Duodenal mucosa (tissue), 2 donors: ENCODE data around the gene STXBP6.

Experiments
- H3K27ac ChIP-seq: one replicate; pipeline ENCODE4 v1.7.0; 2013; ENCODE audit warnings: low read depth, low read length
- H3K27me3 ChIP-seq, 2 donors: one replicate each; pipeline ENCODE4 v1.7.0; 2013; ENCODE audit warnings: low read length in 2 of 2, control low read depth in 1 of 2; ENCODE audit not compliant: insufficient read depth in 2 of 2, control insufficient read depth in 1 of 2
- H3K36me3 ChIP-seq, 2 donors: one replicate each; pipeline ENCODE4 v1.7.0; 2013; ENCODE audit warnings: low read length in 2 of 2, control low read depth in 1 of 2; ENCODE audit not compliant: insufficient read depth in 2 of 2, control insufficient read depth in 1 of 2
- H3K4me1 ChIP-seq, 2 donors: one replicate each; pipeline ENCODE4 v1.7.0; 2013; ENCODE audit warnings: low read length in 2 of 2, control low read depth in 1 of 2; ENCODE audit not compliant: insufficient read depth in 2 of 2, control insufficient read depth in 1 of 2
- H3K4me3 ChIP-seq, 2 donors: one replicate each; pipeline ENCODE4 v1.7.0; 2013; ENCODE audit warnings: low read length in 2 of 2, low read depth in 1 of 2
- H3K9ac ChIP-seq, 2 donors: one replicate each; pipeline ENCODE4 v1.7.0; 2013; ENCODE audit warnings: low read length in 2 of 2, low read depth in 1 of 2
- H3K9me3 ChIP-seq, 2 donors: one replicate each; pipeline ENCODE4 v1.7.0; 2013; ENCODE audit warnings: low read length in 2 of 2, control low read depth in 1 of 2; ENCODE audit not compliant: control insufficient read depth in 1 of 2

Gene STXBP6

GRCh38 chr14:25049568-25050268 lies at the start of gene STXBP6:
STXBP6 (minus strand) TSS chr14:25050147; CDS start chr14:24974818, 75,329 bp downstream.
- peaks cover 0 to 2% of the 10 kb centered on the region in 2 donors for H3K27me3 ChIP-seq
- H3K4me3 ChIP-seq = peak within 1 kb of the TSS; percentile 72 to 77
- peaks cover 14 to 15% of the 10 kb centered on the region in 2 donors for H3K4me1 ChIP-seq
- no peaks in the 10 kb centered on the region for H3K36me3 ChIP-seq
- H3K27ac ChIP-seq = no peak within 1 kb of the TSS
- H3K9me3 ChIP-seq = no peaks in the 10 kb centered on the region
- peak within 1 kb of the TSS; percentile 62 to 67 for H3K9ac ChIP-seq

GRCh38 chr14:25097120-25097519 lies 47.2 kb upstream of the STXBP6 start:
- H3K4me1 ChIP-seq = peaks cover 0 to 9% of the 10 kb centered on the region in 2 donors
- H3K9ac ChIP-seq = no peak overlapping the region
- H3K9me3 ChIP-seq = no peaks in the 10 kb centered on the region
- H3K27me3 ChIP-seq = no peaks in the 10 kb centered on the region
- no peak overlapping the region for H3K4me3 ChIP-seq
- no peaks in the 10 kb centered on the region for H3K36me3 ChIP-seq
- no peak overlapping the region for H3K27ac ChIP-seq

GRCh38 chr14:25095736-25096437 lies 45.9 kb upstream of the STXBP6 start:
- no peaks in the 10 kb centered on the region for H3K36me3 ChIP-seq
- H3K4me1 ChIP-seq = peaks cover 0 to 9% of the 10 kb centered on the region in 2 donors
- no peaks in the 10 kb centered on the region for H3K27me3 ChIP-seq
- H3K4me3 ChIP-seq = no peak overlapping the region
- no peaks in the 10 kb centered on the region for H3K9me3 ChIP-seq
- H3K9ac ChIP-seq = no peak overlapping the region
- H3K27ac ChIP-seq = no peak overlapping the region

- Histone ChIP-seq H3K36me3 (no peaks in the 10 kb centered on the region), H3K9me3 (no peaks in the 10 kb centered on the region), H3K4me3 (no peak overlapping the region), H3K27ac (no peak overlapping the region), H3K9ac (no peak overlapping the region), H3K4me1 (peaks cover 0 to 9% of the 10 kb centered on the region in 2 donors), H3K27me3 (no peaks in the 10 kb centered on the region)
Observed at GRCh38 chr14:25094171-25094907, 44.4 kb upstream of the STXBP6 start.

GRCh38 chr14:25092258-25092740 lies 42.4 kb upstream of the STXBP6 start:
- H3K9ac ChIP-seq = no peak overlapping the region
- no peak overlapping the region for H3K4me3 ChIP-seq
- H3K27me3 ChIP-seq = no peaks in the 10 kb centered on the region
- H3K36me3 ChIP-seq = no peaks in the 10 kb centered on the region
- no peaks in the 10 kb centered on the region for H3K9me3 ChIP-seq
- H3K4me1 ChIP-seq = peaks cover 0 to 9% of the 10 kb centered on the region in 2 donors
- H3K27ac ChIP-seq = no peak overlapping the region

GRCh38 chr14:25090716-25091454 lies 40.9 kb upstream of the STXBP6 start:
- Histone ChIP-seq H3K9me3 (no peaks in the 10 kb centered on the region), H3K4me3 (no peak overlapping the region), H3K4me1 (peaks cover 0 to 5% of the 10 kb centered on the region in 2 donors), H3K9ac (no peak overlapping the region), H3K36me3 (no peaks in the 10 kb centered on the region), H3K27me3 (no peaks in the 10 kb centered on the region), H3K27ac (no peak overlapping the region)

GRCh38 chr14:25090256-25090655 lies 40.3 kb upstream of the STXBP6 start:
- H3K4me1 ChIP-seq = no peaks in the 10 kb centered on the region
- H3K36me3 ChIP-seq = no peaks in the 10 kb centered on the region
- H3K9me3 ChIP-seq = no peaks in the 10 kb centered on the region
- no peak overlapping the region for H3K27ac ChIP-seq
- no peaks in the 10 kb centered on the region for H3K27me3 ChIP-seq
- no peak overlapping the region for H3K4me3 ChIP-seq
- H3K9ac ChIP-seq = no peak overlapping the region

GRCh38 chr14:25089496-25089895 lies 39.5 kb upstream of the STXBP6 start:
- Histone ChIP-seq H3K27me3 (no peaks in the 10 kb centered on the region), H3K9me3 (no peaks in the 10 kb centered on the region), H3K4me1 (no peaks in the 10 kb centered on the region), H3K36me3 (no peaks in the 10 kb centered on the region), H3K27ac (no peak overlapping the region), H3K9ac (no peak overlapping the region), H3K4me3 (no peak overlapping the region)

GRCh38 chr14:25086821-25087396 lies 37.0 kb upstream of the STXBP6 start:
- Histone ChIP-seq H3K4me1 (no peaks in the 10 kb centered on the region), H3K4me3 (no peak overlapping the region), H3K27me3 (no peaks in the 10 kb centered on the region), H3K9ac (no peak overlapping the region), H3K9me3 (no peaks in the 10 kb centered on the region), H3K36me3 (no peaks in the 10 kb centered on the region), H3K27ac (no peak overlapping the region)
